Liver (tissue), 9 donors: Measurements from ENCODE around the gene OR2F2. TPM values are rescaled to one million over a fixed set of nuclear protein-coding genes. Genes with fewer than 3 reads are reported as not detected.

ENCODE experiments used
- DNase-seq: peaks from one replicate; pipeline ENCODE4 v3.0.0-alpha.2; 2017; ENCODE audit warnings: low spot score
- H3K27ac ChIP-seq, 2 donors: one replicate each; pipeline ENCODE4 v1.7.0; 2013; ENCODE audit warnings: inconsistent platforms in 2 of 2, low read length in 2 of 2, control low read depth in 1 of 2, low read depth in 1 of 2, mild to moderate bottlenecking in 1 of 2
- H3K27me3 ChIP-seq, 4 donors: one replicate each; pipeline versions ENCODE4 v1.6.1 to v1.7.0; 2013; ENCODE audit warnings: low read length in 3 of 4, inconsistent platforms in 1 of 4, mild to moderate bottlenecking in 1 of 4, moderate library complexity in 1 of 4; ENCODE audit not compliant: control insufficient read depth in 4 of 4, insufficient read depth in 4 of 4
- H3K36me3 ChIP-seq, 4 donors: one replicate each; pipeline versions ENCODE4 v1.6.1 to v1.7.0; 2013; ENCODE audit warnings: low read length in 3 of 4, mild to moderate bottlenecking in 3 of 4, low read depth in 1 of 4, moderate library complexity in 1 of 4; ENCODE audit not compliant: control insufficient read depth in 4 of 4, insufficient read depth in 3 of 4
- H3K4me1 ChIP-seq, 4 donors: one replicate each; pipeline versions ENCODE4 v1.6.1 to v1.7.0; 2013; ENCODE audit warnings: low read length in 3 of 4, mild to moderate bottlenecking in 3 of 4, moderate library complexity in 1 of 4; ENCODE audit not compliant: control insufficient read depth in 4 of 4, insufficient read depth in 4 of 4
- H3K4me3 ChIP-seq, 3 donors: one replicate each; pipeline versions ENCODE4 v1.6.1 to v1.7.0; 2013; ENCODE audit warnings: low read length in 3 of 3, control low read depth in 1 of 3, low read depth in 1 of 3, mild to moderate bottlenecking in 1 of 3
- H3K9ac ChIP-seq, 2 donors: one replicate each; pipeline ENCODE4 v1.7.0; 2013; ENCODE audit warnings: low read length in 2 of 2, mild to moderate bottlenecking in 2 of 2, moderate library complexity in 2 of 2, control low read depth in 1 of 2, low read depth in 1 of 2
- H3K9me3 ChIP-seq, 4 donors: one replicate each; pipeline versions ENCODE4 v1.6.1 to v1.7.0; 2013; ENCODE audit warnings: low read length in 3 of 4; ENCODE audit not compliant: control insufficient read depth in 4 of 4
- ATF3 ChIP-seq: IDR thresholded peaks from 2 replicates; pipeline ENCODE4 v1.6.1; 2016; ENCODE audit warnings: antibody characterized with exemption
- CTCF ChIP-seq: fragments of 150-350 bp; IDR thresholded peaks from 2 replicates; pipeline ENCODE4 v1.5.1; 2017; ENCODE audit warnings: improper control_type of control experiment, low read depth, low read length; ENCODE audit not compliant: missing input control
- EGR1 ChIP-seq, 2 donors: IDR thresholded peaks; 2 replicates each; pipeline ENCODE4 v1.6.1; 2016 to 2018; ENCODE audit warnings: antibody characterized with exemption in 2 of 2, low read depth in 2 of 2
- FOXA1 ChIP-seq: IDR thresholded peaks from 2 replicates; pipeline ENCODE4 v1.6.1; 2016; ENCODE audit warnings: antibody characterized with exemption
- FOXA2 ChIP-seq: IDR thresholded peaks from 2 replicates; pipeline ENCODE4 v1.6.1; 2016; ENCODE audit warnings: antibody characterized with exemption
- GABPA ChIP-seq, 2 donors: IDR thresholded peaks in 1 of 2; conservative IDR thresholded peaks in 1 of 2; 2 replicates each; pipeline ENCODE4 v1.6.1; 2016; ENCODE audit warnings: antibody characterized with exemption in 2 of 2, mild to moderate bottlenecking in 1 of 2, moderate library complexity in 1 of 2
- HNF4A ChIP-seq, 2 donors: conservative IDR thresholded peaks; 2 replicates each; pipeline ENCODE4 v1.6.1; 2016; ENCODE audit warnings: antibody characterized with exemption in 2 of 2, mild to moderate bottlenecking in 2 of 2
- HNF4G ChIP-seq: IDR thresholded peaks from 2 replicates; pipeline ENCODE4 v1.6.1; 2016; ENCODE audit warnings: antibody characterized with exemption
- JUND ChIP-seq, 2 donors: IDR thresholded peaks; 2 replicates each; pipeline ENCODE4 v1.6.1; 2016; ENCODE audit warnings: antibody characterized with exemption in 2 of 2
- NR2F2 ChIP-seq: IDR thresholded peaks from 2 replicates; pipeline ENCODE4 v1.6.1; 2016; ENCODE audit warnings: antibody characterized with exemption
- RAD21 ChIP-seq, 2 donors: IDR thresholded peaks; 2 replicates each; pipeline ENCODE4 v1.6.1; 2016; ENCODE audit warnings: antibody characterized with exemption in 2 of 2, mild to moderate bottlenecking in 2 of 2
- REST ChIP-seq: IDR thresholded peaks from 2 replicates; pipeline ENCODE4 v1.6.1; 2016; ENCODE audit warnings: antibody characterized with exemption, mild to moderate bottlenecking
- RXRA ChIP-seq, 2 donors: IDR thresholded peaks; 2 replicates each; pipeline ENCODE4 v1.6.1; 2017 to 2018; ENCODE audit warnings: antibody characterized with exemption in 2 of 2, mild to moderate bottlenecking in 1 of 2
- SP1 ChIP-seq: IDR thresholded peaks from 2 replicates; pipeline ENCODE4 v1.6.1; 2018; ENCODE audit warnings: antibody characterized with exemption, mild to moderate bottlenecking
- TAF1 ChIP-seq: conservative IDR thresholded peaks from 2 replicates; pipeline ENCODE4 v1.6.1; 2016; ENCODE audit warnings: antibody characterized with exemption, mild to moderate bottlenecking
- YY1 ChIP-seq: IDR thresholded peaks from 2 replicates; pipeline ENCODE4 v1.6.1; 2016; ENCODE audit warnings: antibody characterized with exemption, mild to moderate bottlenecking
- ZBTB33 ChIP-seq: IDR thresholded peaks from 2 replicates; pipeline ENCODE4 v1.6.1; 2016; ENCODE audit warnings: antibody characterized with exemption
- WGBS: extraction: QIAGEN DNeasy Blood & Tissue Kit; methylation state at CpG from one replicate; pipeline ENCODE4 v1.1.7; 2013; 5-methylcytosine and 5-hydroxymethylcytosine counted together
- polyA plus RNA-seq, 2 donors: library from polyadenylated mRNA; stranded (reverse) in 1 of 2; unstranded in 1 of 2; fragments of 200-250 nt in 1 of 2; fragments of >200 nt in 1 of 2; fragmentation: Nextera tagmentation in 1 of 2; extraction: Ambion mirVana in 1 of 2; gene quantifications; one replicate each; pipeline versions ENCODE4 v1.2.1 to v1.2.3, GENCODE V29; 2013 to 2015
- total RNA-seq, 2 donors: library from RNA; depleted of rRNA; stranded (reverse); fragments of >200 nt; gene quantifications; one replicate each; pipeline ENCODE4 v1.2.3, GENCODE V29; 2014
- TF ChIP-seq, protein P1 (sequence below): IDR thresholded peaks from 2 replicates; pipeline ENCODE4 v1.6.1; 2016; ENCODE audit warnings: antibody characterized with exemption
- donor health status: healthy.
- donor health status: healthy.
- donor health status: healthy.
- donor health status: healthy.
- donor health status: healthy.

OR2F2 gene
- total and polyA plus RNA-seq, 4 donors, result not detected

- Histone ChIP-seq H3K4me1 (no peaks in the 10 kb centered on the region), H3K9me3 (no peaks in the 10 kb centered on the region), H3K27ac (no peak overlapping the region), H3K27me3 (no peaks in the 10 kb centered on the region), H3K36me3 (no peaks in the 10 kb centered on the region), H3K4me3 (no peak overlapping the region), H3K9ac (no peak overlapping the region)
- TF ChIP-seq FOXA2 (no peak), JUND (IDR thresholded peaks at IDR 0.05) (no peak), EGR1 (IDR thresholded peaks at IDR 0.05; ENCODE audit: low read depth in 2 of 2) (no peak), YY1 (no peak), ATF3 (no peak), TAF1 (no peak)
- 93% methylated on average over 10 of the region's 10 CpGs for WGBS
- DNase-seq, result no peak
These were observed 45.9 kb downstream of the OR2F2 start for GRCh38 chr7:143980746-143981510.

DNA sequence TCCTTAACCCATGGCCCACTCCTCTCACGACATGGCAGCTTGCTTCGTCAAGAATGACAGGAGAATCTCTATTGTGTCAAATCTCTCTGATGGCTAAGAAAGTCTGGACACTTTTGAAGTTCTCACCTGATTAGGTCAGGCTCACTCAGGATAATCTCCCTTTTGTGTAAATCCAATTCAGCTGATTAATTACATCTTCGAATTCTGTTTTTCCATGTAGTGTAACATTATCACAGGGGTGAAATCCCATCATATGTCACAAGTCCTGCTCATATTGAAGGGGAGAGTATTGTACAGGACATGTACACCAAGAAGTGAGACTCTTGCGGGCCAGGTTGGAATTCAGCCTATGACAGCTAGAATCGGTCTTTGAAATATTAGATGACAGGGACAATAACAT lies 48.9 kb downstream of the OR2F2 start:
- Histone ChIP-seq H3K9ac (no peak overlapping the region), H3K9me3 (no peaks in the 10 kb centered on the region), H3K36me3 (no peaks in the 10 kb centered on the region), H3K4me1 (no peaks in the 10 kb centered on the region), H3K4me3 (no peak overlapping the region), H3K27ac (no peak overlapping the region), H3K27me3 (no peaks in the 10 kb centered on the region)
- DNase-seq, result no peak
- 89% methylated on average over 5 of the region's 5 CpGs for WGBS
- TF ChIP-seq YY1 (no peak), HNF4A (conservative IDR thresholded peaks at IDR 0.05) (no peak), TAF1 (no peak), CTCF (no peak), ATF3 (no peak), RAD21 (IDR thresholded peaks at IDR 0.05) (no peak), HNF4G (no peak), EGR1 (IDR thresholded peaks at IDR 0.05; ENCODE audit: low read depth in 2 of 2) (no peak), FOXA2 (no peak), ZBTB33 (no peak), RXRA (IDR thresholded peaks at IDR 0.05) (no peak), NR2F2 (no peak), REST (no peak), FOXA1 (no peak), GABPA (IDR thresholded peaks at IDR 0.05 in 1 of 2, conservative IDR thresholded peaks at IDR 0.05 in 1 of 2) (no peak), SP1 (no peak)
- TF ChIP-seq, protein P1, sequence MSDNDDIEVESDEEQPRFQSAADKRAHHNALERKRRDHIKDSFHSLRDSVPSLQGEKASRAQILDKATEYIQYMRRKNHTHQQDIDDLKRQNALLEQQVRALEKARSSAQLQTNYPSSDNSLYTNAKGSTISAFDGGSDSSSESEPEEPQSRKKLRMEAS, result no peak
